ENCODE results near the gene RUFY1.
"Not testable (repeated sequence)": the region's sequence is repeated elsewhere in the genome, so short reads cannot be mapped to it uniquely, and the experiment has no call there.

- TF ChIP-seq POLR2AphosphoS5 (IDR thresholded peaks at IDR 0.05; ENCODE audit: low read depth, low read length); REST (IDR thresholded peaks at IDR 0.05; ENCODE audit: low read depth, low read length); USF2 (IDR thresholded peaks at IDR 0.05; ENCODE audit: borderline replicate concordance, low read depth, low read length); CTCF (IDR thresholded peaks at IDR 0.05); FOXM1 (IDR thresholded peaks at IDR 0.05; ENCODE audit: low read depth); YY1 (IDR thresholded peaks at IDR 0.05; ENCODE audit: low read depth); EZH2phosphoT487 (IDR thresholded peaks at IDR 0.05; ENCODE audit: borderline replicate concordance, low read depth); EP300 (IDR thresholded peaks at IDR 0.05; ENCODE audit: borderline replicate concordance in 1 of 2, low read depth in 1 of 2, low read length in 1 of 2); TCF12 (IDR thresholded peaks at IDR 0.05); RCOR1 (IDR thresholded peaks at IDR 0.05; ENCODE audit: low read length); RAD21 (IDR thresholded peaks at IDR 0.05; ENCODE audit: low read length); MAX (IDR thresholded peaks at IDR 0.05; ENCODE audit: low read depth); TAF1 (IDR thresholded peaks at IDR 0.05; ENCODE audit: borderline replicate concordance, low read depth, low read length): not testable (repeated sequence)
Observed at GRCh38 chr5:179639296-179639695, 88.9 kb downstream of the RUFY1 start.
